Measurements from ENCODE around the gene TMEM38B.
"Not testable (repeated sequence)": the region's sequence is repeated elsewhere in the genome, so short reads cannot be mapped to it uniquely, and the experiment has no call there.

TMEM38B gene

GRCh38 chr9:105716146-105716545 lies 21.8 kb downstream of the TMEM38B start:
- DNase-seq = no peak

GRCh38 chr9:105722099-105722498 lies 27.8 kb downstream of the TMEM38B start:
- no peak for DNase-seq

GRCh38 chr9:105725370-105725769 lies 31.0 kb downstream of the TMEM38B start:
- DNase-seq = no peak

- not testable (repeated sequence) for DNase-seq
These were observed 33.9 kb downstream of the TMEM38B start for GRCh38 chr9:105728230-105728629.

- DNase-seq = not testable (repeated sequence)
These were observed 37.1 kb downstream of the TMEM38B start for GRCh38 chr9:105731420-105731819.

GRCh38 chr9:105735366-105735765 lies 41.0 kb downstream of the TMEM38B start:
- no peak for DNase-seq

- DNase-seq = no peak
These were observed 42.9 kb downstream of the TMEM38B start for GRCh38 chr9:105737205-105737604.

- no peak for DNase-seq
These were observed 47.7 kb downstream of the TMEM38B start for GRCh38 chr9:105742088-105742487.

GRCh38 chr9:105747325-105747724 lies 53.0 kb downstream of the TMEM38B start:
- not testable (repeated sequence) for DNase-seq

GRCh38 chr9:105751761-105752160 lies 57.4 kb downstream of the TMEM38B start:
- DNase-seq = no peak

GRCh38 chr9:105757496-105758251 lies 63.3 kb downstream of the TMEM38B start:
- DNase-seq = no peak

GRCh38 chr9:105760053-105760452 lies 65.7 kb downstream of the TMEM38B start:
- DNase-seq = no peak

GRCh38 chr9:105782561-105783494 lies 88.5 kb downstream of the TMEM38B start:
- not testable (repeated sequence) for DNase-seq

GRCh38 chr9:105783495-105783872 lies 89.1 kb downstream of the TMEM38B start:
- DNase-seq = not testable (repeated sequence)

- not testable (repeated sequence) for DNase-seq
These were observed 92.5 kb downstream of the TMEM38B start for GRCh38 chr9:105786796-105787195.

- no peak for DNase-seq
These were observed 121.9 kb downstream of the TMEM38B start for GRCh38 chr9:105816202-105816744.

GRCh38 chr9:105816981-105817380 lies 122.6 kb downstream of the TMEM38B start:
- no peak for DNase-seq

- DNase-seq = no peak
These were observed 124.6 kb downstream of the TMEM38B start for GRCh38 chr9:105818903-105819302.

GRCh38 chr9:105822814-105823213 lies 128.5 kb downstream of the TMEM38B start:
- DNase-seq = no peak

Data from amygdala (tissue), 56 donors.